ENCODE data around the gene TBC1D4. TPM values are rescaled to one million over a fixed set of nuclear protein-coding genes. Genes with fewer than 3 reads are reported as not detected.

TBC1D4 gene
- total RNA-seq, 1 experiment from 2014 or later: 15.1 TPM

- H3K36me3 ChIP-seq (ENCODE audit: low read depth, low read length): no peaks in the 10 kb centered on the region
- no peak overlapping the region for H3K4me2 ChIP-seq (ENCODE audit: low read length)
- peaks cover 2% of the 10 kb centered on the region for H3K79me2 ChIP-seq (ENCODE audit: low read length)
- ATAC-seq (no peak), DNase-seq (no peak)
- TF ChIP-seq EZH2 (IDR thresholded peaks at IDR 0.05; ENCODE audit: low read length, unreplicated experiment): no peak
- no peak for TF ChIP-seq CTCF (conservative IDR thresholded peaks at IDR 0.05; ENCODE audit: low read depth, low read length)
- no peak for TF ChIP-seq EZH2phosphoT487 (IDR thresholded peaks at IDR 0.05; ENCODE audit: borderline replicate concordance, low read length)
- intact Hi-C loops (cut with micrococcal nuclease): no loop called here
- ChIA-PET CTCF (no interaction called here), POLR2A (ENCODE audit: unreplicated experiment) (no interaction called here)
- H2AFZ ChIP-seq (ENCODE audit: low read length): no peak overlapping the region
- no peaks in the 10 kb centered on the region for H3K9me3 ChIP-seq (ENCODE audit: low read length)
- no peaks in the 10 kb centered on the region for H4K20me1 ChIP-seq (ENCODE audit: low read length)
- H3K9me2 ChIP-seq (replicated peaks; ENCODE audit: low read length): no peaks in the 10 kb centered on the region
- no peak overlapping the region for H3K27ac ChIP-seq (ENCODE audit: low read length)
- no peak overlapping the region for H3K9ac ChIP-seq (ENCODE audit: low read length)
- H3K4me1 ChIP-seq (ENCODE audit: insufficient read depth, low read length): peaks cover 19% of the 10 kb centered on the region
- no TSS peak for BruUV-seq (replicated peaks)
- H3K4me3 ChIP-seq (ENCODE audit: low read length): no peak overlapping the region
- no peaks in the 10 kb centered on the region for H3K27me3 ChIP-seq (ENCODE audit: low read length)
- H3F3A ChIP-seq (ENCODE audit: low read length, unreplicated experiment): no peaks in the 10 kb centered on the region
Observed at GRCh38 chr13:75422028-75422427, 59.9 kb downstream of the TBC1D4 start.

- no peaks in the 10 kb centered on the region for H3K27me3 ChIP-seq (ENCODE audit: low read length)
- TF ChIP-seq EZH2phosphoT487 (IDR thresholded peaks at IDR 0.05; ENCODE audit: borderline replicate concordance, low read length) (no peak), CTCF (conservative IDR thresholded peaks at IDR 0.05; ENCODE audit: low read depth, low read length) (no peak), EZH2 (IDR thresholded peaks at IDR 0.05; ENCODE audit: low read length, unreplicated experiment) (no peak)
- CTCF ChIA-PET: no interaction called here
- no peak overlapping the region for H3K27ac ChIP-seq (ENCODE audit: low read length)
- no peaks in the 10 kb centered on the region for H3K36me3 ChIP-seq (ENCODE audit: low read depth, low read length)
- DNase-seq: no peak
- no peaks in the 10 kb centered on the region for H3K9me2 ChIP-seq (replicated peaks; ENCODE audit: low read length)
- ATAC-seq: no peak
- H3K9me3 ChIP-seq (ENCODE audit: low read length): no peaks in the 10 kb centered on the region
- H3K79me2 ChIP-seq (ENCODE audit: low read length): peaks cover 11% of the 10 kb centered on the region
- no peaks in the 10 kb centered on the region for H4K20me1 ChIP-seq (ENCODE audit: low read length)
- POLR2A ChIA-PET (ENCODE audit: unreplicated experiment): no interaction called here
- H3K4me2 ChIP-seq (ENCODE audit: low read length): no peak overlapping the region
- peaks cover 28% of the 10 kb centered on the region for H3K4me1 ChIP-seq (ENCODE audit: insufficient read depth, low read length)
- intact Hi-C loops (cut with micrococcal nuclease): no loop called here
- no peak overlapping the region for H3K4me3 ChIP-seq (ENCODE audit: low read length)
- no peak overlapping the region for H2AFZ ChIP-seq (ENCODE audit: low read length)
- H3F3A ChIP-seq (ENCODE audit: low read length, unreplicated experiment): peaks cover 2% of the 10 kb centered on the region
- H3K9ac ChIP-seq (ENCODE audit: low read length): no peak overlapping the region
- BruUV-seq (replicated peaks): no TSS peak
Observed at GRCh38 chr13:75421133-75421532, 60.8 kb downstream of the TBC1D4 start.

GRCh38 chr13:75419656-75420055 is 62.3 kb downstream of the TBC1D4 start:
- H3K27ac ChIP-seq (ENCODE audit: low read length): no peak overlapping the region
- no peak for TF ChIP-seq CTCF (conservative IDR thresholded peaks at IDR 0.05; ENCODE audit: low read depth, low read length)
- no peak for TF ChIP-seq EZH2 (IDR thresholded peaks at IDR 0.05; ENCODE audit: low read length, unreplicated experiment)
- TF ChIP-seq EZH2phosphoT487 (IDR thresholded peaks at IDR 0.05; ENCODE audit: borderline replicate concordance, low read length): no peak
- H3K9ac ChIP-seq (ENCODE audit: low read length): no peak overlapping the region
- DNase-seq: no peak
- H3K4me1 ChIP-seq (ENCODE audit: insufficient read depth, low read length): peaks cover 41% of the 10 kb centered on the region
- H3K4me3 ChIP-seq (ENCODE audit: low read length): no peak overlapping the region
- peaks cover 12% of the 10 kb centered on the region for H3K79me2 ChIP-seq (ENCODE audit: low read length)
- no peaks in the 10 kb centered on the region for H3K9me3 ChIP-seq (ENCODE audit: low read length)
- ChIA-PET POLR2A (ENCODE audit: unreplicated experiment) (no interaction called here), CTCF (no interaction called here)
- no TSS peak for BruUV-seq (replicated peaks)
- H3K9me2 ChIP-seq (replicated peaks; ENCODE audit: low read length): no peaks in the 10 kb centered on the region
- no peak for ATAC-seq
- 0 out of 2 replicates have a peak, but pooled peaks cover 3% of the 10 kb centered on the region for H4K20me1 ChIP-seq (ENCODE audit: low read length)
- no peak overlapping the region for H3K4me2 ChIP-seq (ENCODE audit: low read length)
- H3F3A ChIP-seq (ENCODE audit: low read length, unreplicated experiment): peaks cover 2% of the 10 kb centered on the region
- H2AFZ ChIP-seq (ENCODE audit: low read length): no peak overlapping the region
- H3K36me3 ChIP-seq (ENCODE audit: low read depth, low read length): no peaks in the 10 kb centered on the region
- H3K27me3 ChIP-seq (ENCODE audit: low read length): no peaks in the 10 kb centered on the region
- intact Hi-C loops (cut with micrococcal nuclease): loop anchor here (5.0 kb wide), 1 partner anchor 52 kb away; no protein-coding TSS in a partner anchor
